Dedifferentiated amniotic fluid mesenchymal stem cell (primary cell): ENCODE results near the gene CHD1.

Experiments used
- DNase-seq: peaks from one replicate; pipeline ENCODE4 v3.0.0-alpha.2; 2016; ENCODE audit errors: extremely low spot score

CHD1 gene

GRCh38 chr5:98813755-98814154 is 115.1 kb downstream of the CHD1 start:
- no peak for DNase-seq

GRCh38 chr5:98810206-98810605 is 118.6 kb downstream of the CHD1 start:
- no peak for DNase-seq

- DNase-seq = no peak
Measured at GRCh38 chr5:98807806-98808205, 121.0 kb downstream of the CHD1 start.

- DNase-seq = no peak
Measured at GRCh38 chr5:98805070-98805469, 123.7 kb downstream of the CHD1 start.

- no peak for DNase-seq
Measured at GRCh38 chr5:98804066-98804465, 124.7 kb downstream of the CHD1 start.
